Dermis microvascular lymphatic vessel endothelial cell (primary cell): ENCODE data around the gene ATP1A2. TPM values are rescaled to one million over a fixed set of nuclear protein-coding genes. Genes with fewer than 3 reads are reported as not detected.
"Not testable (repeated sequence)": the region's sequence is repeated elsewhere in the genome, so short reads cannot be mapped to it uniquely, and the experiment has no call there.

ENCODE experiments used
- DNase-seq, 2 donors: peaks; one replicate each; pipeline versions ENCODE4 v3.0.0 to v3.0.0-alpha.2; 2010; ENCODE audit warnings: low read depth in 2 of 2
- total RNA-seq: library from RNA; depleted of rRNA; stranded (reverse); fragments of >200 nt; gene quantifications from 2 replicates; pipeline ENCODE4 v1.2.1, GENCODE V29; 2014

ATP1A2 gene
- total RNA-seq, 1 donor from 2014 or later = not detected

DNA sequence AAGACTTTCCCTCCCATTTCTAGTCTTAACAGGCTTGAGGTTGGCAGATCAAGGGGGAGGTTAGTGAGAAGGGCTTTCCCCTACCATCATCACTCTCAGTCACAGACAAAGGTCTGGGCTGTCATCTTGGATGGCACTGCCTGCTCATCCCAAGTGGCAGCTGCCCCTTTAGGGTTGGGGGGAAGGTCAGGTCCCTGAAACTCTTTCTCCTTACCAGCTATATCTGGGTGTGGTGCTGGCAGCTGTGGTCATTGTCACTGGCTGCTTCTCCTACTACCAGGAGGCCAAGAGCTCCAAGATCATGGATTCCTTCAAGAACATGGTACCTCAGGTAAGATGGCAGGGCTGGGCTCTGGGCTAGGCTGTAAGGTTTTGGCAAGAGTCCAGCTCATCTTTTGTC is 8.2 kb downstream of the ATP1A2 start:
- no peak for DNase-seq

DNA sequence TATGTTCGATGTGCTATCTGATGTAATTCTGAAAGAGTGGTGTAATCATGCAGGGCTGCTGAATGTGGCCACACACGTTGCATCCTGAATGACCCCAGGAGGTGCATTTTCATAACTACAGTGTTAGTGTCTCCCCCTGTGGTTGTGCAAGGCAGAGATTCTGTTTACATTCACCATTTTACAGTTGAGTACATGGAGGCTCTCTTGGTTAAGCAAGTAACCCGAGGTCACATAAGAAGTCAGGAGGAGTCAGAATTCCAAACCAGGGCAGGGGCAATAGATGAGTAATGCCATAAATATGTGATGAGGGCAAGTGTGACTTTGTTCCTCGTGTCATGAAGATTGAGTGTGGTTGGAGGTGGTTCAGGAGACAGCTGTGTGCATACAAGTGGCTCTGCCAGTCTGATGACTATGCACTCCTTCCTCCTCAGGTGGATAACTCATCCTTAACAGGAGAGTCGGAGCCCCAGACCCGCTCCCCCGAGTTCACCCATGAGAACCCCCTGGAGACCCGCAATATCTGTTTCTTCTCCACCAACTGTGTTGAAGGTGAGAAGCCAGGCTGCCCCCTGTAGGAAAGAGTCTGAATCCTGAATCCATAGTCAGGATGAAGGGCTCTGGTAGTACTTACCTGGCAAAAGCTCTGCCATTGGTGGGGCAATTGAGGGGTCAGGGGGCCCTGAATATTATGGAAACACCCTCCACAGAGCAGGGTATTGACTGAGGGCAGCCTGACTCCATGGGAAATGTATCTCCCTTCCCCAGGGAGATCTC is 9.3 kb downstream of the ATP1A2 start:
- DNase-seq = no peak

GRCh38 chr1:160125746-160126145 is 10.2 kb downstream of the ATP1A2 start:
- DNase-seq = no peak

GRCh38 chr1:160126342-160126741 is 10.8 kb downstream of the ATP1A2 start:
- not testable (repeated sequence) for DNase-seq

DNA sequence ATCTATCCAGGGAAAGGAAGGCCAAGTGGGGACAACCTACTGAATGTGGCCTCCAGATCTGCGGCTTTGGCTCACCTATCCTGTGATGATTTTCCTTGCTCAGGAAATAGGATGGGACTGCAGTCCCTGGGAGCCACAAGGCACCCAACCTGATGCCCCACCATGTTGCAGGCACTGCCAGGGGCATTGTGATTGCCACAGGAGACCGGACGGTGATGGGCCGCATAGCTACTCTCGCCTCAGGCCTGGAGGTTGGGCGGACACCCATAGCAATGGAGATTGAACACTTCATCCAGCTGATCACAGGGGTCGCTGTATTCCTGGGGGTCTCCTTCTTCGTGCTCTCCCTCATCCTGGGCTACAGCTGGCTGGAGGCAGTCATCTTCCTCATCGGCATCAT is 11.8 kb downstream of the ATP1A2 start:
- no peak for DNase-seq

DNA sequence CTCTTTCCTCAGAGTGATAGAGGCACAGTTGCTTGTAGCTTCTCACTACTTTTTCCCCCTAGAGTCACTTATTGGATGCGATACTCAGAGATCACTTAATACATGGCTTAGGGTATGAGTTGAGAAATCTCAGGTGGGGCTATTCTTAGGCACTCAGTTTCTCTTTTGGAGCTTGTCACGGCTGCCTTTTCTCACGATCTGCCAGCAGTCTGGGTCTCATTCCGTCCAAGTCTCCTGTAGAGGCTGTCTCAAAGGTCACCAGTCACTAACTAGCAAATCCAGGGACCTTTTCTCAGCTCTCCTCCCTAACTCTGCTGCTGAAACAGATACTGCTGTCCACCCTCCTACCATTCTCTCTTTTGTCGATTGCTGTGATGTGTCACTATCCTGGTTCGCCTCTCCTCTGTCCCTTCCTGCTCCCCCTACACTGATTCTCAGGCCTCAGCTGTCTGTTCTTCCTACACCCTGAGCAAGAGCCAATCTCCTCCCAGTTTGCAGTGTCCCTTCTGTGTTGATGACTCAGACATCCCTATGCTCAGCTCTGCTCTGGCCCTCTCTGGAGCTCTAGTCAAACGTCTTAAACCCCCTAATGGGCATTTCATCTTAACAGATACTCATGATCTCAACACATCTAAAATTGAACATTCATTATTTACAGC is 12.4 kb downstream of the ATP1A2 start:
- no peak for DNase-seq

- no peak for DNase-seq
Measured at GRCh38 chr1:160128636-160129035, 13.1 kb downstream of the ATP1A2 start.

DNA sequence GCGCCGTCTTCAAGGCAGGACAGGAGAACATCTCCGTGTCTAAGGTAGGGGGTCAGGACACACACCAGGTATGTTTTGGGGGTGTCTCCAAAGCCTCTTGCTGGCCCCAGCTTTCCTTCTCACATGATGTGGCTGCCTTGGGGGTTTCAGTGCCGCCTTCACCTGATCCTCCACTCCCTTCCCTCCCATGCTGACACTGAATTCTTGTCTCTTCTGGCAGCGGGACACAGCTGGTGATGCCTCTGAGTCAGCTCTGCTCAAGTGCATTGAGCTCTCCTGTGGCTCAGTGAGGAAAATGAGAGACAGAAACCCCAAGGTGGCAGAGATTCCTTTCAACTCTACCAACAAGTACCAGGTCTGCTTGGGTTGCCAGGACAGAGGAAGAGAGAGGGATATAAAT is 13.5 kb downstream of the ATP1A2 start:
- no peak for DNase-seq

- no peak for DNase-seq
Measured at GRCh38 chr1:160129558-160129957, 14.0 kb downstream of the ATP1A2 start.

- DNase-seq = no peak
Measured at GRCh38 chr1:160129966-160130365, 14.4 kb downstream of the ATP1A2 start.

- no peak for DNase-seq
Measured at GRCh38 chr1:160130486-160130885, 14.9 kb downstream of the ATP1A2 start.

DNA sequence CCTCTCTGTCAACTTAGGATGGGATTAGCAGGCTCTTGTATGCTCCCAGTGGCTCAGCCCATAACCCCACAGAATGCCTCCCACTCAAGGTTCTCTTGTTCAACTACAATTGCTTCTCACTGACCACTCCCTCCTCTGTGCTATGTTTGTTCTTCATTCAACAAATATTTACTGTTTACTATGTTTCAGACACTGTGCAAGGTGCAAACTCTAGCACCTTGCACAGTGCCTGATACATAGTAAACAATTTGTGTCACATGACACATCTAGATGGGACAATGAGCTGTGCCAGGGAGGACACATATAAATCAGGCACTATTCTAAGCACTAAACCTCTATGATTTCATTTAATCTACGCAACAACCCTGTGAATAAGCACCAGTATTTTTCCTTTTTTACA is 15.4 kb downstream of the ATP1A2 start:
- DNase-seq = no peak

DNA sequence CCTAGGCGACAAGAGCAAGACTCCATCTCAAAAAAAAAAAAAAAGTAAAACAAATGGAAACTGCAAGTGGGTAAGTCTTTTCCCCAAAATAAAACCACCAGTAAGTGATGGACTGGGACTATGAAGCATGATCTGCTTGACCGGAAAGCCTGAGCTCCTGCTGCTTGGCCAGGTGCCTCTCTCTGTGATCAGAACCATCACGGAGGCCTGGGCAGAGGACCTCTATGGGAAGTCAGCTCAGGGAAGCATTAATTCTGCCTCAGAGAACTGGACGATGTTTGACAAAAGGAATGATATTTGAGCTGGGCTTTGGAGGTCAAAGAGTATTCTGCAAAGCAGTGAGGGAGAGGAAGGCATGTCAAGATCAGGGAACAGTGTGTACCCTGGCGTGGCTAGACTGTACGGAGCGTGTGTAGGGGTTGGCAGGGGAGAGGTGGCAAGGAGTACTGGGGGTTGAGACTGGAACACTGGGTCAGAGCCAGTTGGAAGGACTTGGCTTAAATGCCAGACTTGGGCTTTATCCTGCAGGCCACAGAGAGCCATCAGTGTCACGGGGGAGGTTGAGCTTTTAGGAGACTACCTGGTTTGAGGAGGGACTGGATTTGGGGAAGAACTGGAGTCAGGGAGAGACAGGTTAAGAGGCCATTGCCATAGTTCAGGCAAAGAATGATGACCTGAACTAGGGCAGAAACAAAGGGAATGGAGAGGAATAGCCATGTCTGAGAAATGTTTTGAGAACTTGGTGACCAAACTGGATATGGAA is 16.4 kb downstream of the ATP1A2 start:
- DNase-seq = no peak

DNA sequence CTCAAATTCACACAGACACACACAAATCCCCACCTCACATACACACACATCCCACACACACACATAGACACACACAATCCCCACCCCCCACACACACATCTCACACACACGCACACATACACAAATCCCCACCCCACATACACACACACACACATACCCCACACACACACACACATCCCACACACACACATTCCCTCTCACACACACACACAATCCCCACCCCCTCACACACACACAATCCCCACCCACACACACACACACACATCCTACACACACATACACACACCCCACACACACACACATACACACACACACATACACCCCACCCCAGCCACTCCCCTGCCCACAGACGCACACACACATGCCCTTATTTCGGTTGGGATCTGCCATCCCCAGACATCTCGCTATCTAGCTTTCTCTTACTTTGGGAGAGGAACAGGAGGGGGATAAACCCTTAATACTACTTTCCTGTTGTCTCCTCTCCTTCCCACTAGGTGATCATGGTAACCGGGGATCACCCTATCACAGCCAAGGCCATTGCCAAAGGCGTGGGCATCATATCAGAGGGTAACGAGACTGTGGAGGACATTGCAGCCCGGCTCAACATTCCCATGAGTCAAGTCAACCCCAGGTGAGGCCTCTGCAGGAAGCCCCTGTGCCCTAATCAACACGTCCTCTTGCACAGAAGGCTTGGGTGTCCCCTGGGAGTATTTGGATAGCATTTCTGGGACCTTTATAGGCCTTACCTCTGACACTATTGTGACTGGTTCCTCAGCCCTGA is 18.6 kb downstream of the ATP1A2 start:
- DNase-seq = no peak

DNA sequence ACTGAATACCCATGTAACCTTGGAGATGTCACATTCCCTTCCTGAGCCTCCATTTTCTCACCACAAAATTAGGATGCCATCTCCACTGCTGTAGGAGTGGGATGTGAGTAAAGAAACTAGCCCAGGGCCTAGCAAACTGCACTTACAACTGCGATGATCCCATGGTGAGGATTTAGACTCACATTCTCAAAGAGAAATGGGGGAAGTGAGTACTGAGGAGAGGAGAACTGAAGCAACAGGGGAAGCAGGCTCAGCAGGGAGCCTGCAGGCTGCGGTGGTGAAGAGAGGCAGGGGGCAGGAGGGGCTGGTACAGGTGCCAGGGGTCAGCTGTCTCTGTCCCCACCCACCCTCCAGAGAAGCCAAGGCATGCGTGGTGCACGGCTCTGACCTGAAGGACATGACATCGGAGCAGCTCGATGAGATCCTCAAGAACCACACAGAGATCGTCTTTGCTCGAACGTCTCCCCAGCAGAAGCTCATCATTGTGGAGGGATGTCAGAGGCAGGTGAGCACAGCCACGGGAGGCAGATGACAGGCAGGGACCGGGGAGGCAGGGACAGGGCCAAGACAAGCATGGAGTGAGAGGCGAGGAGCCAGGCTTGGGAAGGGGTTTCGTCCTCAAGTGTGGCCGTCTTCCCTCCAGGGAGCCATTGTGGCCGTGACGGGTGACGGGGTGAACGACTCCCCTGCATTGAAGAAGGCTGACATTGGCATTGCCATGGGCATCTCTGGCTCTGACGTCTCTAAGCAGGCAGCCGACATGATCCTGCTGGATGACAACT is 19.4 kb downstream of the ATP1A2 start:
- no peak for DNase-seq

GRCh38 chr1:160136121-160136925 is 20.8 kb downstream of the ATP1A2 start:
- no peak for DNase-seq

- no peak for DNase-seq
Measured at GRCh38 chr1:160136926-160137200, 21.3 kb downstream of the ATP1A2 start.

DNA sequence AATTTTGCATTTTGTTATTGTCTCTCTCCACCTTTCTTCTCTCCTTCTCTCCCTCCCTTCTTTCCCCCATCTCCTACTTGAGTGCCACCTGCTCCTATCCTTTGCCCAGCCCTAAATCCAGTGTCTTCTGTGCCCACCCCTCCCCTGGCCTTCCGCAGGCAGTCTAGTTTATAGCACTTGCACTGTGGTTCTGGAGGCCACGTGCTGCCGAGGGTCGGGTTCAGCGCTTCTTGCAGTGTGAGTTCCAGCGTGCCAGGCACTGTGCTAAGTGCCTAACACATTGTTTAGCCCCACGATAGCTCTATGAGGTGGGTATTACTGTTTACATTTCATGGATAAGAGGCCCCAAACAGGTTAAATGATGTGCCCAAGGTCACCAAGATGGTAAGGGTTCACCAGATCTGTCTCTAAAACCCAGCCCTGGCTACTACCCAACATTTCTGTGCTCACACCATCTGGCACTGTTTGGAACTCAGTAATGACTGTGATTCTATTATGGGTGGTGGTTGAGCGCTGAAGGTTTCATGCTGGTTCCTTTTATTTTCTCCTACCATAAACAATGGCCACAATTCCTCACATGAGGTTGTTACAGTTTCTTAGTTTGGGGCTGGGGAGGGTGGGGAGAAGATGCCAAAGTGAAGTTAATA is 21.8 kb downstream of the ATP1A2 start:
- no peak for DNase-seq

DNA sequence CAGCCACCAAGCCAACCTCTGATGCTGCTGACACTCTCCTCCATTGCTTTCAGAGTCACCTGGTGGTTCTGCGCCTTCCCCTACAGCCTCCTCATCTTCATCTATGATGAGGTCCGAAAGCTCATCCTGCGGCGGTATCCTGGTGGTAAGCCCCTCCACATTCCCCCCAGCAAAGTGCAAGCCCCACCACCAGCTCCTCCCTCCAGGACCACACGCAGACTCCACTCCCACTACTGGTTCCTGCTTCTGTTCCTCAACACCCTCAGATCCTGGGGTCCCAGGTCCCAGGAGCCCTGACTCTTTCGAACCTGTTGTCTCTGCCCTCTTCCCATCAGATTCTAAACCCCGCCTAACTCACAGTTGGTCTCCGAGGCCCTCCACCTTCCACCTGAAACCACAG is 24.3 kb downstream of the ATP1A2 start:
- no peak for DNase-seq

DNA sequence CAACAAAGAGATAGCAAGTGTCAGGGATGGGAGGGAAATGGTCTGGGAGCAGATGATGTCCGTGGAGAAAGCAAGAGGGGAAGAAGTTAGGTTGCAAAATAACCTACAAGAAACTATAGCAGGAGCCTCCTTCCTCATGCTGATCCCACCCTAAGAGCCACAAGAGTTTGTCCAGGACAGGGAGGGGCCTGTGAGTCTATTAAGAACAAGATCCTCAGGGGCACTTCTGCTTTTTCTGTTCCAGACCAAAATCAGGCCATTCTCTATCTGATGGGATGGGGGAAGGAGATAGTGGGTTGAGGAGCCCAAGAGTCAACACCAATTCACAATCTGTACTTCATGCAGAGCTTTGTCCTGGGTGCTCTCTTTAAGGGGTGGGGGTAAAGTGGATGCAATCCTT is 28.1 kb downstream of the ATP1A2 start:
- no peak for DNase-seq
